ENCODE data around the gene OR6B3. TPM values are rescaled to one million over a fixed set of nuclear protein-coding genes. Genes with fewer than 3 reads are reported as not detected.

OR6B3 gene
- total RNA-seq, 3 donors from 2014 or later: 1.0 TPM; not detected in 2

GRCh38 chr2:240024766-240025165, 28.6 kb downstream of the OR6B3 start:
- no peaks in the 10 kb centered on the region for H3K9me3 ChIP-seq
- DNase-seq (ENCODE audit: low spot score in 2 of 2): peak in 1 of 2 donors; percentile 19
- intact Hi-C loops (cut with DNase I; ENCODE audit: low total_unique reads): no loop called here
- peaks cover 4 to 6% of the 10 kb centered on the region in 2 donors for H3K4me1 ChIP-seq
- H3K36me3 ChIP-seq: no peaks in the 10 kb centered on the region
- peak overlapping the region; percentile 93 for H3K27ac ChIP-seq
- TF ChIP-seq POLR2A (IDR thresholded peaks at IDR 0.05) (no peak), CTCF (IDR thresholded peaks at IDR 0.05) (no peak), POLR2AphosphoS5 (IDR thresholded peaks at IDR 0.05) (no peak)
- no peaks in the 10 kb centered on the region for H3K27me3 ChIP-seq
- peak overlapping the region; percentile 82 to 95 (median 94) for H3K4me3 ChIP-seq

GRCh38 chr2:240023792-240024191, 29.5 kb downstream of the OR6B3 start:
- intact Hi-C loops (cut with DNase I; ENCODE audit: low total_unique reads): no loop called here
- Histone ChIP-seq H3K36me3 (no peaks in the 10 kb centered on the region), H3K27me3 (no peaks in the 10 kb centered on the region), H3K4me1 (peaks cover 4 to 6% of the 10 kb centered on the region in 2 donors), H3K9me3 (no peaks in the 10 kb centered on the region), H3K27ac (no peak overlapping the region), H3K4me3 (peak overlapping the region in 2 of 3 donors; percentile 82 to 94)
- TF ChIP-seq CTCF (IDR thresholded peaks at IDR 0.05) (no peak), POLR2AphosphoS5 (IDR thresholded peaks at IDR 0.05) (no peak), POLR2A (IDR thresholded peaks at IDR 0.05) (no peak)
- DNase-seq (ENCODE audit: low spot score in 2 of 2): no peak

GRCh38 chr2:240021488-240022104, 31.7 kb downstream of the OR6B3 start:
- Histone ChIP-seq H3K27me3 (no peaks in the 10 kb centered on the region), H3K4me3 (no peak overlapping the region), H3K9me3 (no peaks in the 10 kb centered on the region), H3K4me1 (peaks cover 4 to 6% of the 10 kb centered on the region in 2 donors), H3K27ac (no peak overlapping the region), H3K36me3 (no peaks in the 10 kb centered on the region)
- TF ChIP-seq POLR2AphosphoS5 (IDR thresholded peaks at IDR 0.05) (no peak), CTCF (IDR thresholded peaks at IDR 0.05) (peak in 2 of 3 donors; percentile 45 to 49)
- DNase-seq (ENCODE audit: low spot score in 2 of 2): peak in 1 of 2 donors; percentile 70
- intact Hi-C loops (cut with DNase I; ENCODE audit: low total_unique reads): no loop called here

- H3K27ac ChIP-seq: no peak overlapping the region
- no peaks in the 10 kb centered on the region for H3K9me3 ChIP-seq
- no peak for DNase-seq (ENCODE audit: low spot score in 2 of 2)
- H3K27me3 ChIP-seq: no peaks in the 10 kb centered on the region
- H3K36me3 ChIP-seq: peaks cover 6% of the 10 kb centered on the region
- no peak overlapping the region for H3K4me3 ChIP-seq
- TF ChIP-seq POLR2A (IDR thresholded peaks at IDR 0.05) (no peak), CTCF (IDR thresholded peaks at IDR 0.05) (no peak), POLR2AphosphoS5 (IDR thresholded peaks at IDR 0.05) (no peak)
- H3K4me1 ChIP-seq: no peaks in the 10 kb centered on the region
- intact Hi-C loops (cut with DNase I; ENCODE audit: low total_unique reads): no loop called here
These were observed 35.1 kb downstream of the OR6B3 start for GRCh38 chr2:240018071-240018750.

GRCh38 chr2:240014327-240014726, 39.0 kb downstream of the OR6B3 start:
- Histone ChIP-seq H3K36me3 (peaks cover 12% of the 10 kb centered on the region), H3K27ac (no peak overlapping the region), H3K9me3 (no peaks in the 10 kb centered on the region), H3K4me1 (no peaks in the 10 kb centered on the region), H3K4me3 (no peak overlapping the region), H3K27me3 (no peaks in the 10 kb centered on the region)
- no peak for TF ChIP-seq CTCF (IDR thresholded peaks at IDR 0.05)
- TF ChIP-seq POLR2A (IDR thresholded peaks at IDR 0.05): no peak
- TF ChIP-seq POLR2AphosphoS5 (IDR thresholded peaks at IDR 0.05): no peak
- DNase-seq (ENCODE audit: low spot score in 2 of 2): no peak
- intact Hi-C loops (cut with DNase I; ENCODE audit: low total_unique reads): no loop called here

All from breast epithelium (tissue), 4 donors.